Calu3 (cell line): ENCODE measurements around the gene SRSF4. TPM values are rescaled to one million over a fixed set of nuclear protein-coding genes. Genes with fewer than 3 reads are reported as not detected.

Experiments
- BruUV-seq: library from RNA; stranded (reverse); fragments of 400-500 nt; replicated peaks from 2 replicates; lab custom pipeline; 2021; lab: Mats Ljungman, UMichigan
- CTCF ChIA-PET: fragments of 300-600 bp; sonication (Branson Sonifier 250); formaldehyde crosslinking; loops from one replicate; lab custom pipeline; 2022; ENCODE audit warnings: antibody characterized with exemption; lab: Charles Lee
- DNase-seq: peaks from one replicate; pipeline ENCODE4 v3.0.0; 2022
- H3K27ac Mint-ChIP-seq: one replicate; pipeline ENCODE4 v1.8.0; 2022; ENCODE audit warnings: mixed read lengths; ENCODE audit not compliant: unreplicated experiment
- H3K27me3 Mint-ChIP-seq: one replicate; pipeline ENCODE4 v1.8.0; 2022; ENCODE audit warnings: mixed read lengths; ENCODE audit not compliant: unreplicated experiment
- H3K36me3 Mint-ChIP-seq: one replicate; pipeline ENCODE4 v1.8.0; 2022; ENCODE audit warnings: mild to moderate bottlenecking, moderate library complexity, mixed read lengths; ENCODE audit not compliant: insufficient read depth, unreplicated experiment
- H3K4me1 Mint-ChIP-seq: one replicate; pipeline ENCODE4 v1.8.0; 2022; ENCODE audit warnings: mild to moderate bottlenecking, low read depth, mixed read lengths; ENCODE audit not compliant: unreplicated experiment
- H3K4me3 Mint-ChIP-seq: one replicate; pipeline ENCODE4 v1.8.0; 2022; ENCODE audit warnings: mild to moderate bottlenecking, low read depth, moderate library complexity, mixed read lengths; ENCODE audit not compliant: unreplicated experiment
- H3K9me3 Mint-ChIP-seq: one replicate; pipeline ENCODE4 v1.8.0; 2022; ENCODE audit warnings: low read depth, mixed read lengths; ENCODE audit not compliant: unreplicated experiment
- intact Hi-C: fragments of 100-400 bp; cut with micrococcal nuclease; formaldehyde crosslinking; loops from one replicate; pipeline ENCODE4 v1.10.0; 2022; ENCODE audit not compliant: unreplicated experiment
- total RNA-seq: library from RNA; stranded (reverse); gene quantifications from 2 replicates; pipeline ENCODE4 v1.2.3, GENCODE V29; 2022
- TF ChIP-seq, protein P1 (sequence below): fragments of 200-600 bp; IDR thresholded peaks from one replicate; pipeline ENCODE4 v1.8.0; 2022; ENCODE audit warnings: antibody characterized with exemption; ENCODE audit not compliant: unreplicated experiment

Gene SRSF4
- total RNA-seq, 1 experiment from 2014 or later = 65.4 TPM

DNA sequence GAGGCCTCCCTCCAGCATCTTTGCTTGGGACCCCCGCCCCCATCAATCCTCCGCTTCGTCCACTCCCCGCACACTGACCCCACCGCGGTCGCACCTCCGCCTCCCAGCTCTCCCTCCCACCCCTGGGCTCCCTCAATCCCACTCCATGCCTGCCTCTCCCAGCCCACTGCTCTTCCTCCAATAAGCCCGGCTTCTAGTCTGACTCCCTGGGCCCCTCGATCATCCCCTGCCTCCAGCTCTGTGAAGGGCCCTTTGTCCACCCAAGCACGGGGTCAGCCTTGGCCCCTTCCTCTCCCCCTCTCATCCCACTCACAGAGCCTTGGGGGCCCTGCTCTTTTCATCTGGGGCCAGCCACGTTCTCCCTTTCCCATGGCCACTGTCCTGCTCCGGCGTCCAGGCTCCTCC, 56.5 kb downstream of the SRSF4 start:
- TF ChIP-seq, protein P1, sequence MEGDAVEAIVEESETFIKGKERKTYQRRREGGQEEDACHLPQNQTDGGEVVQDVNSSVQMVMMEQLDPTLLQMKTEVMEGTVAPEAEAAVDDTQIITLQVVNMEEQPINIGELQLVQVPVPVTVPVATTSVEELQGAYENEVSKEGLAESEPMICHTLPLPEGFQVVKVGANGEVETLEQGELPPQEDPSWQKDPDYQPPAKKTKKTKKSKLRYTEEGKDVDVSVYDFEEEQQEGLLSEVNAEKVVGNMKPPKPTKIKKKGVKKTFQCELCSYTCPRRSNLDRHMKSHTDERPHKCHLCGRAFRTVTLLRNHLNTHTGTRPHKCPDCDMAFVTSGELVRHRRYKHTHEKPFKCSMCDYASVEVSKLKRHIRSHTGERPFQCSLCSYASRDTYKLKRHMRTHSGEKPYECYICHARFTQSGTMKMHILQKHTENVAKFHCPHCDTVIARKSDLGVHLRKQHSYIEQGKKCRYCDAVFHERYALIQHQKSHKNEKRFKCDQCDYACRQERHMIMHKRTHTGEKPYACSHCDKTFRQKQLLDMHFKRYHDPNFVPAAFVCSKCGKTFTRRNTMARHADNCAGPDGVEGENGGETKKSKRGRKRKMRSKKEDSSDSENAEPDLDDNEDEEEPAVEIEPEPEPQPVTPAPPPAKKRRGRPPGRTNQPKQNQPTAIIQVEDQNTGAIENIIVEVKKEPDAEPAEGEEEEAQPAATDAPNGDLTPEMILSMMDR = no peak
- intact Hi-C loops = no loop called here
- CTCF ChIA-PET = no interaction called here
- no peaks in the 10 kb centered on the region for H3K4me1 Mint-ChIP-seq
- peaks cover 10% of the 10 kb centered on the region for H3K36me3 Mint-ChIP-seq
- peak overlapping the region; percentile 61 for H3K4me3 Mint-ChIP-seq
- peaks cover 36% of the 10 kb centered on the region for H3K27me3 Mint-ChIP-seq
- no TSS peak for BruUV-seq
- H3K9me3 Mint-ChIP-seq = no peaks in the 10 kb centered on the region
- peak overlapping the region; percentile 67 for H3K27ac Mint-ChIP-seq
- DNase-seq = no peak

DNA sequence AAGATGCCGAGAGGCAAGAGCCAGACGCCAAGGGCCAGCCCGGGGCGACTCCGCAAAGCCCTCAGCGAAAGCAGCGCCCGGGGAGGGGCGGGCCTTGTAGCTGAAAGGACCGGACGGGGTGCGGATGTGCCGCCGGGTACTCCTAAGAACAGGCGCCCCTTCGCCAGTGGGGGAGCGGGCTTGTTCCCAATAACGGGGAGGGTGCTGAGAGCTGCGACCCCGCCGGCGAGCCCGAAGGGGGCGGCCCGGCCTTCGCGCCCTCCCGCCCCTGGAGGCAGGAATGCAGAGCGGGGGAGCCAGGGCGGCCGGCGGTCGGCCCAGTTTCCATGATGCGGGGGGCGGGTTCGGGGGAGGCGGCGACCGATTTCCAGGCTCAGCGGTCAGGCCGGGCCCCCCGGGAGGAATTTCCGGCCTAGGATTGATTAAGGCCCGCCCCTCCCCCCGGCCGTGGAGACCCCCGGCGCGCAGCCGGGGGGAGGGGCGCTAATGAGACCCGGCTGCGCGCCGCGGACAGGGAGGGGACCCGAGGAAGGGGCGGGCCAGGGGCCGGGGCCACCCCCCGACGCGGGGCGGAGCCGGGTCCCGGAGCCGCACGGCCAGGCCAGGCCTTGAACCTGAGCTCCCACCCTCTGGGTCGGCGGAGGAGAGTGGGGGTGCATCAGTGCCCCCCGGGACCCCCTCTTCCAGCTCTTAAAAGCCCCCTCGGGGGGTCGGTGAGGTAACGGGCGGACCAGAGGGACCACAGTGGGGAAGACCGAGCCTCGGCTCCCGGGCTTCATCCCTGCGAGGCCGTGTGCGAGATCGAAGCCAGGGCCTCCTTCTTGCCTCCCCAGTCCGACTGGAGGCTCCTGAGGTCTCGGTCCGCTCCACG, 57.1 kb downstream of the SRSF4 start:
- Mint-ChIP-seq H3K4me1 (no peaks in the 10 kb centered on the region), H3K36me3 (peaks cover 10% of the 10 kb centered on the region), H3K9me3 (no peaks in the 10 kb centered on the region), H3K27me3 (peaks cover 39% of the 10 kb centered on the region), H3K4me3 (peak overlapping the region; percentile 61), H3K27ac (peak overlapping the region; percentile 67)
- CTCF ChIA-PET = no interaction called here
- intact Hi-C loops = no loop called here
- no TSS peak for BruUV-seq
- DNase-seq = peak; percentile 66
- TF ChIP-seq, protein P1 = peak; percentile 66

DNA sequence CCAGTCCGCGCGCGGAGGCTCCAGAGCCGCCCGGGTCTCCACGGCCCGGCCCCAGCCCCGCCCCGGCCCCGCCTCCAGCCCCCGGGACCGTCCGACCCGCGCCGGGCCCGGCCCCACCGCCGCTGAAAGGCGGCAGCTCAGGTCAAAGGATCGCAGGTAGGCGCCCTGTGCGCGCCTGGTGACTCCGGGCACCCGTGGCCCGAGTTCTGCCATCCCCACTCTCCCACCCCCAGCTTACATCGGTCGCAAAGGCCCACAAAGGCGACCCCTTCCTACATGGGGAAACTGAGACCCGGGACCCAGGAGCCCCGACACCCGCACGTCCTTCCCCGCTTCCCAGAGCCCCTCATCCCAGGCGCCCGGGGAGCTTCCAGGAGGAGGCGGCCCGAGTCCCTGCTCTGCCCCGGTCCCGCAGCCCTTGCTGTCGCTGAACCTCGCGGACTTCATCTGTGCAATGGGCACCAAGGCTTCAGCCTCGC, 57.8 kb downstream of the SRSF4 start, which contains the start of gene TMEM200B:
TMEM200B (minus strand) TSS at position 17 of the 479 bp plus-strand sequence. CDS start 2,075 bp downstream, outside the sequence.
- DNase-seq = no peak
- no peaks in the 10 kb centered on the region for H3K4me1 Mint-ChIP-seq
- peaks cover 10% of the 10 kb centered on the region for H3K36me3 Mint-ChIP-seq
- intact Hi-C loops = no loop called here
- BruUV-seq = no TSS peak
- CTCF ChIA-PET = interaction anchor here (0.6 kb wide), 1 partner anchor 315 kb away, joined by 6 read pairs; no protein-coding TSS in a partner anchor
- H3K27ac Mint-ChIP-seq = no peak within 1 kb of the TSS
- H3K27me3 Mint-ChIP-seq = peaks cover 39% of the 10 kb centered on the region
- H3K9me3 Mint-ChIP-seq = no peaks in the 10 kb centered on the region
- TF ChIP-seq, protein P1 = no peak
- peak within 1 kb of the TSS; percentile 61 for H3K4me3 Mint-ChIP-seq

DNA sequence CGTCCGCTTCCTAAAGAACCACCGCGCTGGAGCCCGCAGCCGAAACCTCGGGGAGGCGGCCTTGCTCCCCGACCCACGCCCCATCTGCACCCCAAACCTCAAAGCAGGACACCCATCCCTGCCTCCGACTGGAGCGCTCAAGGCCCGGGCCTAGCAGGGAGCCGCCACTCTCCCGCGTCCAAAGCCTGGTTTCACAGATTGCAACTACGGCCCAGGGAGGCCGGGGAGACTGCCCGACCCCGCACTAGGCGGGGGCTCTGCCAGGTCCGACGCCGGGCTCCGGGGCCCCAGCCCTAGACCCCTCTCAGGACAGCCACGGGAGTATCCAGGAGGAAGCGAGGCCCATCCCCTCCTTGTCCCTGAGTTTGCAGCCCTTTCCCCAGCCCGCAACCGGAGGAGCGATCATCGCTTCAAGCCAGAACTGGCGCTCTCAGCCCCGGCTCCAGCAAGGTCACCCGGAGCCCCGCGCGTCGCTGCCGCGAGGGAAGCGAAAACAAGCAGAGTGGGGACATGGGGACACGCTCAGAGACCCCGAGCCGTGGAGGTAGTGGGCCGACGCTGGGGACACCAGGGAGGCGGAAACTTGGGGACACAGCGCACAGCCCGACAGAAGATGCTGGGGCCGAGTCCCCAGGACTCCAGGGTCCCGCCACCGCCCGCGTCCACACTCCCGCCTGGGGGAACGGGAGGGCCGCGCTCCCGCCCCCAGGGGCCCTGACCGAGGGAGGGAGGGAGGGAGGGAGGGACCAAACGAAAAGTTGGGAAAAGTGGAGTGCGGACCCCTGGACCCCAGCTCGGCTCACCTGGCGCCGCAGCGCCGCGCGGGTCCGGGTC, 58.4 kb downstream of the SRSF4 start:
- Mint-ChIP-seq H3K27ac (no peak overlapping the region), H3K27me3 (peaks cover 33% of the 10 kb centered on the region), H3K4me3 (peak overlapping the region; percentile 61), H3K9me3 (no peaks in the 10 kb centered on the region), H3K36me3 (peaks cover 15% of the 10 kb centered on the region), H3K4me1 (no peaks in the 10 kb centered on the region)
- peak; percentile 24 for DNase-seq
- no TSS peak for BruUV-seq
- intact Hi-C loops = no loop called here
- TF ChIP-seq, protein P1 = no peak
- CTCF ChIA-PET = interaction anchor here (0.6 kb wide), 1 partner anchor 315 kb away, joined by 6 read pairs; no protein-coding TSS in a partner anchor
